G401.6 (cell line): Measurements from ENCODE around the gene FABP7.

Source experiments
- FAIRE-seq: peaks from 2 replicates; lab custom pipeline; 2012; peaks lifted over from hg19 to GRCh38; lab: Jason Lieb, UNC

FABP7 gene

DNA sequence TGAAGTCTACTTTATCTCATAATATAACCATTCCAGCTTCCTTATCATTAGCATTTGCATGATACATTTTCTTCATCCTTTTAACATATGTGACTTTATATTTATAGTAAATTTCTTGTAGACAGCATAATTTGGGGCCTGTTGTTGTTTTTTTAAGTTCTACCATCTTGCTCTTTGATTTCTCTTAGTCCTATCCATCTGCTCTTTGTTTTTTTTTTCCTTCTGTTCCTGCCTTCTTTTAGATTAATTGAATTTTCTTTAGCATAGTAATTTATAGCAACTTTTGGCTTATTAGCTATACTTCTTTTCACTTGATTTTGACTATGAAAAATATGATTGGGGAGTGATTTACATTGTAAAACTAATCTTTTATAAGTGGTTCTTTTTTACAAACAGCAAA lies 19.2 kb upstream of the FABP7 start:
- FAIRE-seq: no peak

DNA sequence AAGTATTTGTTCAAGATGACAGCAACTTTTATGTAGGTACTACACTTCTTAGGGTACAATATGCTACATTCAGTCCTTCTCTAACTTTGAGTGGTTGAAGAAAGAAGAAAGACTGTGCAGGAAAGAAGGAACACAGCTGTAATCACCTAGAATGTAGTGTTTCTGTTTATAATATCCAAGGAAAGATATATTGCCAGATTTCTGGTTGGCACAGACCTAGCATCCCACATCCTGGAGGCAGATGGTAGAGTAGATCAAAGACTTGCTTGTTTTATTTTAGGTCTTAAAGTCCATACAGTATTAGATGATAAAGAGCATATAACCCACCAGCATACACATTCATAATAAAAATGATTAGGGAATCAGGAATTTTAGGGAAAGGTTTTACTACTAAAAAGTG lies 13.3 kb upstream of the FABP7 start:
- FAIRE-seq: no peak

DNA sequence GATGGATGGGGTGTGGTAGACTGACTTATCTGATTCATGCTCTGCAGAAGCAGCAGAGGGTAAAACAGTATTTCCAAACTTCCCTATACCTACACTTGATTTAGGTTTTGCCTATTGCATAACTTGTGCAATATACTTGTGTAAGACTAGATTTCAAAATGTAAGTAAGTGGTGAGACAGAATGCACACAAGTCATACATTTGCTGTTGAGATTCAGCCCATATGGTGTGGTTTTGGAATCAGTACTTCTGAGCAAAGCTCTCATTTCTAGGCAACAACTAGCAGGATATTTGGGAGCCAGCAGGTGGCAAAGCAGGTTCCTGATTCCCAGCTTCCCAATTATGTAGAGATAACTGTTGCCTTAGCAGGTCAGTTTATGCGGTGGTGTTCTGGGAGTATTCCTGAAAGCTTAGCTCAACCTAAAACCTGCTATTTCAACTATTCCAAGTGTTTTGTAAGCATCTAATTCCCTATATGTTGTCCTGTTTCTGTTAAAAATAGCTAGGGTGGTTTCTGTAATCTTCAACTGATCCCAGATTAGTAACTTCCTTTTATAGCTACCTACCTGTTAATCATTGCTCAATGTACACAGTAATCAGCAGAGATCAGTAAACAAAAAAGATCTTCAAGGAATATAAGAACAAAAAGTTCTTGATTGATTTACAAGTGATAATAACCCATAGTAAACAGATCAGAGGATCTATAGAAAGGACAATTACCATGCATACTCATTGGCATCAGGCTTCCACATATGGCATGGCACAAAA lies 8.5 kb upstream of the FABP7 start:
- no peak for FAIRE-seq

DNA sequence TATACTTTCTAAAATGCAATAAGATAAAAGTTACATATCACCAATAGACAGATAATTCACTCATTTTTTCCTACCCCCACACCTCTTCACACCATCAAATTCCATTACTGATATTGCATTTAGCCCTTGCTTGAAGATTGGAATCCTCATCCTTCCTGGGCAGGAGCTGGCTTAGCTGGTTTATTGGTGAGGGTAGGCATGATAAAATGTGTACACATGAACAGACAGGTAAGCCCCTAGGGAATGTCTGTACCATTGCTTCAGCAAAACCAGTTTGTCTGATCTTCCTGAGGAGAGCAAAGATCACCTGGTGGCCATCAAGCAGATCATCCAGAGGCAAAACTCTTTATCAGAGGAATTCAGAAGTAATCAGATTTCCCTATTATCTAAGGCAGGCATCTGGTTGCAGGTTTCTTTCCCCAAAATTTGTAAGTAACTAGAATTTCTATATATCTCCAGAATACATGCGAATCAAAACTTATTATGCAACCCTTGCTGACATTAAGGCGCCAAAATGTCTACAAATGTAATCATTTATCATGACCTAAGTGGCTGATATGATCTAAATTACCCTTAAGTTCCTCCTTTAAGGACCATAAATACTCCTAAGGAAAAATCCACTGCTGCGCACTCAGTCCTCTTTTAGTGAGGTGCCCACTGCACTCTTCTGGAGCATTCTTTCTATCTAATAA lies 6.6 kb upstream of the FABP7 start:
- no peak for FAIRE-seq

DNA sequence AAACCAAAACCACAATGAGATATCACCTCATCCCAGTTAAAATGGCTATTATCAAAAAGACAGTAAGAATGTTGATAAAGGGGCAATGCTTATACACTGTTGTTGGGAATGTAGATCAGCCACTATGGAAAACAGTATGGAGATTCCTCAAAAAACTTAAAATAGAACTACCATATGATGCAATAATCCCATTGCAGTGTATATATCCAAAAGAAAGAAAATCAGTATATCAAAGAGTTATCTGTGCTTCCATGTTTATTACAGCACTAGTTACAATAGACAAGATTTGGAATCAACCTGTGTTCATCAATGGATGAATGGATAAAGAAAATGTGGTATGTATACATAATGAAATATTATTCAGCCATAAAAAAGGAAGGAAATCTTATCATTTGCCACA lies 3.5 kb upstream of the FABP7 start:
- FAIRE-seq: no peak

DNA sequence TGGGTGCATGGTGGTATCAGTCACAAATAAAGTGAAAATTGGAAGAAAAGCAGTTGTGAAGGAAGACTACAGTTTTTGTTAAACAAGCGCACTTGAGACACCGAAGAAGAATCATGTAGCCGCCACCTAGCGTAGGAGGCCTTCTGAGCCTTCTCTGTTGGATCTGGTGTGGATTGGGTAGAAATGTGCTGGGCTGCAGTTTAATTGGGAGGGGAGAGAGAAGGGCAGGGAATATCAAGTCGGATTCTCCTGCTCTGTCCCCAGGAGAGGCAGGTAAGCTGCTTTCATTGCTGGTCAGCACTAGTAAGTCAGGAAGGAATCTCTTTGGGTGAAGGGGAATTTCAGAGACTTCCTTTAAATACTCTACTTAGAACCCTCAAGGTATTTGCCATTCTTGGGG lies 1.2 kb upstream of the FABP7 start:
- no peak for FAIRE-seq

DNA sequence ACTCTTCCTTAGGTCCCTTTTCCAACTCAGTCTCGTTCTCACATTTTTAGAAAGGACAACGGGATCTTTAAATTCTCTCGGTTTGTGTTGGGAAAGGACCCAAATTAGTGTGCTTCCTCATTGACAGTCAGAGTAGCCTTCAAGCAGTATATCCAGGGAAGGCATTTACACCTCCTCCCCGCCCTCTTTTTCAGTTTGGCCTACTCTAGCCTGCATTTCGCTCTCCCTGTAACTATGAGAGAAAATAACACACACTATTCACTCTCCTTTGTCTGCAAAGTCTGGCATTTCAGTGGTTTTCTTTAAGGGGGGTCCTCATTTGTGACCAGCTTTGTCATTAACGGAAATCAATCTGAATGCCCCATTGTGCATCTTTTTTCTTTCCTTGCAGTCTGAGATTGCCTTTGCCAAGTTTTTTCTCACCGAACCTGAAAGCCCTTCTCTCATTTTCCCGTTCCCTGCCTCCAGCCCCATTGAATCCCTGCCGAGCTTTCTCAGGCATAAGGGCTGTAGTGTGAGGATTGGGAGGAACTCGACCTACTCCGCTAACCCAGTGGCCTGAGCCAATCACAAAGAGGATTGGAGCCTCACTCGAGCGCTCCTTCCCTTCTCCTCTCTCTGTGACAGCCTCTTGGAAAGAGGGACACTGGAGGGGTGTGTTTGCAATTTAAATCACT lies 393 bp upstream of the FABP7 start:
- FAIRE-seq: no peak

DNA sequence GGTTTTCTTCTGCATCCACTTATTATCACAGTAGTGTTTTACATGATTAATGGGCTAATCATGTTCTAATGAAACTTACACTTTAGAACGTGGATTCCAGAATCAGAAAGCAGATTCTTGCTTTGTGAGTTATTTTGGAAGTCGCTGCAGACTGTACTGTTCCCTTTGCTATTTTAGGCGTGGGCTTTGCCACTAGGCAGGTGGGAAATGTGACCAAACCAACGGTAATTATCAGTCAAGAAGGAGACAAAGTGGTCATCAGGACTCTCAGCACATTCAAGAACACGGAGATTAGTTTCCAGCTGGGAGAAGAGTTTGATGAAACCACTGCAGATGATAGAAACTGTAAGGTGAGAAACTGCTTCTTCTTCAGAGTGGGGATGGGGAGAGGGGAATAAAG lies 598 bp downstream of the FABP7 start:
- FAIRE-seq: no peak

DNA sequence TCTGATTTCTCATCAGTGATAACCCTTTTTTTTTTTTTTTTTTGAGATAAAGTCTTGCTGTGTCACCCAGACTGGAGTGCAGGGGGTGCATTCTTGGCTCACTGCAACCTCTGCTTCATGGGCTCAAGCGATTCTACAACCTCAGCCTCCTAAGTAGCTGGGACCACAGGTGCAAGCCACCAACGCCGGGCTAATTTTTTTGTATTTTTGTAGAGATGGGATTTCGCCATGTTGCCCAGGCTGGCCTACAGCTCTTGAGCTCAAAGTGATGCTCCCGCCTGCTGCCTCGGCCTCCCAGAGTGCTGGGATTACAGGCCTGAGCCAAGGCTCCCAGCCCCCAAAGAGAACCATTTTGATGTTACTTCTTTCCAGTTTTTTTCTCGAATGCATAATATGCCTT lies 2.2 kb downstream of the FABP7 start:
- FAIRE-seq: no peak

DNA sequence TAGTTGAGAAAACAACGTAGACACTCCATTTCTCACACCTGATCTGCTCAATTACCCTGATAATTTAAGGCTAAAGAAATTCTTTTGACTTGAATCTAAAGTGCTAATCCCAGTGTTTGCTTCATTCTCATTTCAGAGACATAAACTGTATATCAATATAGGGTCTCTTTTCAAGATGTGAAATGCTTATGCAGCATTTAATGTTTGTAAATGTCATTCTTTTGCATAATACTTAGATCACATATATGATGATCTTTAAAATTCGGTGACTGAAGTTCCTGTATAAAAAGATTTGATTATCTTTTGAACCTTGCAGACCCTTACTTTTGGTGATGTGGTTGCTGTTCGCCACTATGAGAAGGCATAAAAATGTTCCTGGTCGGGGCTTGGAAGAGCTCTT lies 3.9 kb downstream of the FABP7 start:
- FAIRE-seq: no peak

DNA sequence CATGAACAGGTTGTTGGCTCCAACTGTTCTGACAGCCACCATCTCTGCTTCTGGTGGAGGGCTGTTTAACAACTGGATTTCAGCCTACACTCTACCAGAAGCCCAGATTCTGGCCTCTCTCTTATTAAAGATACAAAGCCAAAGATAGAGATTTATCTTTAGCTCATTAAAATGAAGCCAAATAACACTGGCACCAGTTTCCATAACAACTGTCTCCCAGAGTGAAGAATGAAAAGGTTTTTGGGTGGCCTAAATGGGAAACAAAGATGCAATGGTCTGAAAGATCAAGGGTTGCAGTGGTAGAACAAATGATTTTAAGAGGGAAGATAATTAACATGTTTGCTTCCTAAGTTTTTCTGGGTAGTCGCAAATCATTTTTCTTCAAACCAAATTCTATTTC lies 6.4 kb downstream of the FABP7 start:
- FAIRE-seq: no peak

DNA sequence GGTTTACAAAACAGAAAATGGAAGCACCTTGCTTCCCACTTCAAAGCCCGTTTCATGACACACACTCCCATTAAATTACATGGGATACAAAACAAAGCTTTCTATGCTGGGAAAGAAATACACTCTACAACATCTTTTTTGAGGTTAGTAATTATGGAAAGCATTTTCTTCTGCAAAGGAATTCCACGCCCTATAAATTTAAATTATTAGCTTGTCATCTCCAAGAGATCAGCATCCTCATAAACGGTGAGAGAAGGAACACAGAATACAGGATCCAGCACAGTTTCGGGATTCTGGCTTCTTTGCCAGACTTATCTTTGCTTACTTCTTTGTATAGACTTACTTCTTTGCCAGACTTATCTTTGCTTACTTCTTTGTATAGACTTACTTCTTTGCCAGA lies 8.2 kb downstream of the FABP7 start:
- FAIRE-seq: no peak

DNA sequence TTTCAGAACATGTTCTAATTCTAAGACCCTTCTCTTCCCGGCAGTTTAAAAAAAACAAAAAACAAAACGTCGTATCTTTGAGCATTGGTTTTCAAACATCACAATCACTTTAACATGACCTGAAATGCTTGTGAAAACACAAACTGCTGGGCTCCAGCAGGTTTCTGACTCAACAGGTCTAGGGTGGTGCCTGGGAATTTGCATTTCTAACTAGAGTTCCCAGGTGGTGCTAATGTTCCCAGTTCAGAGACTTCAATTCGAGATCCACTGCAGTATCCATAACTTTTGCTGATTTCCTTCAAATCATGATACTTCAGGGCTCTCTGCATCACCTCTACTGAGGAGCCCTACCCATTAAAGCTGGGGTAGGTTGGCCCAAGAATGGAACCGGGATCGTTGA lies 8.7 kb downstream of the FABP7 start:
- FAIRE-seq: no peak

DNA sequence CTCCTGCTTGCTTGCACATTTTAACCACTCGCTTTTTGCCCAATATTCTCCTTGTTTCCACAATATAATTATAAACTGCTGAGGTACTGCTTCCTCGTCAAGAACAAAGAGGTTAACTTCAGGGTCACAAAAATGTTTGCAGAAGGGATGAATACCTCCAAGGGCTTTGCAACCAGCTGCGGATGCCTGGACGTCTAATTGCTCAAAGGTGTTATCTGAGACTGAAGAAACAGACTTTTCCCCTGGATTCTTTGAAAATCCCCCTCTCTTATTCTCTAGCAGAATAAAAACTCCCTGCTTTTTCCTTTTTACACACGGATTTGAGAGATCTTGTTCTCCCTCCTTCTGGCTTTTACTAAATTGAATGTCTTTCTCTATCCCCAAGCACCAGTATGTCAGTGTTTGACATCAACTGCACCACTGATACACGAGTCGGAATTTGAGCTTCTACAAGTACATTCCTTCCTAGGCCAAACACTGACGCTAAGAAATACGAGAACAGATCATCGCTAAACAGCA lies 9.2 kb downstream of the FABP7 start:
- FAIRE-seq: no peak

DNA sequence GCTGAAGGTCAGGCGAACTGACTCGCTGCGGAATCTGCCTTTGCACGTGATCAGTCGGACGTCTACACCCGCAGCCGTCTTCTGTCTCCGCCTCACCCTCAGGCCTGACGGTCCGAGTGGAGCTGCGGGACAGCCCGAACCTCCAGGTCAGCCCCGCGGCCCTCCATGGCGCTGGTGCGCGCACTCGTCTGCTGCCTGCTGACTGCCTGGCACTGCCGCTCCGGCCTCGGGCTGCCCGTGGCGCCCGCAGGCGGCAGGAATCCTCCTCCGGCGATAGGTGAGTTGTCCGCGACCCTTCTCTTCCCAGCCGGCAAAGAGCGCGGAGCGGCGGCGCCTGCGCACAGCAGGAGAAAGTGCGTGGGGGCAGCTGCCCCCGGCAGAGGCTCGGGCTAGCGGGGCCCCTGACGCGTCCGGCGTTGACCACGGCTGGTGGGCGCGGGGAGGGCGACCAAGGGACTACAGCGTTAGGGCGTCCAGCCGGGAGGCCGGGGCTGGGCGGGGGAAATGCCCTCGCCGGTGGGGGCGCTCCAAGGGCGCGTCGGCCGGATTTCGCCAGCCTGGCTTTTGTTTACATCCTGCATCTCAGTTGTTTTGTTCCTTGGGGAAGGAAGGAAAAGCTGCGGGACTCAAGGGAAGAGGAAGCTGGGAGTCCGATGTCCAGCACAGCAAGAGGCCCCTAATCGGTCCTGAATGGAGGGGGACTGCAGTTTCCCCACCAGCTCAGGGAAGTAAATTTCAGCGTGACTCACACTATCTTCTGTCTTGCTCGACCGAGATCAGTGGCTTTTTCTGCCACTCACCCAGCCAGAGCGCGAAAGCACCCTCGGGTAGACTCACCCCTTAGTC lies 9.9 kb downstream of the FABP7 start, which contains the start of gene SMPDL3A:
TSS of gene SMPDL3A (plus strand) at position 77 of the 846 bp plus-strand sequence. CDS start at position 166, 89 bp downstream.
- FAIRE-seq: no peak

DNA sequence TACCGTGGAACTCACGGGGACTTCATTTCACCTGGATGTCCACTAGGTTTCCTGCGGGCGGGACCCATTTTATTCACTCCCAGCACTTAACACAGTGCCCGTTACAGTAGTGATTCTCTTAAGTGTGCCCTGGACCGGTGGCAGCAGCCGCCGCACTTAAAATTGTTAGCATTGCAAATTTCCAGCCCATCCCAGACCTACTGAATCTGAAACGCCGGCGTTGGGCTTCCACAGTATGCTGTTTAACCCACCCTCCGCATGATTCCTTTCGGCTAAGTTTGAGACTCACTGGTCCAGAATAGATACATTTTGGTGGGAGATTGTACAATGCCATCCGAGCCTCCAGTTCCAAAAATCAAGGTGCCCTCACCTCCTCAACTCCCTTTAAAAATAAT lies 10.5 kb downstream of the FABP7 start:
- no peak for FAIRE-seq

DNA sequence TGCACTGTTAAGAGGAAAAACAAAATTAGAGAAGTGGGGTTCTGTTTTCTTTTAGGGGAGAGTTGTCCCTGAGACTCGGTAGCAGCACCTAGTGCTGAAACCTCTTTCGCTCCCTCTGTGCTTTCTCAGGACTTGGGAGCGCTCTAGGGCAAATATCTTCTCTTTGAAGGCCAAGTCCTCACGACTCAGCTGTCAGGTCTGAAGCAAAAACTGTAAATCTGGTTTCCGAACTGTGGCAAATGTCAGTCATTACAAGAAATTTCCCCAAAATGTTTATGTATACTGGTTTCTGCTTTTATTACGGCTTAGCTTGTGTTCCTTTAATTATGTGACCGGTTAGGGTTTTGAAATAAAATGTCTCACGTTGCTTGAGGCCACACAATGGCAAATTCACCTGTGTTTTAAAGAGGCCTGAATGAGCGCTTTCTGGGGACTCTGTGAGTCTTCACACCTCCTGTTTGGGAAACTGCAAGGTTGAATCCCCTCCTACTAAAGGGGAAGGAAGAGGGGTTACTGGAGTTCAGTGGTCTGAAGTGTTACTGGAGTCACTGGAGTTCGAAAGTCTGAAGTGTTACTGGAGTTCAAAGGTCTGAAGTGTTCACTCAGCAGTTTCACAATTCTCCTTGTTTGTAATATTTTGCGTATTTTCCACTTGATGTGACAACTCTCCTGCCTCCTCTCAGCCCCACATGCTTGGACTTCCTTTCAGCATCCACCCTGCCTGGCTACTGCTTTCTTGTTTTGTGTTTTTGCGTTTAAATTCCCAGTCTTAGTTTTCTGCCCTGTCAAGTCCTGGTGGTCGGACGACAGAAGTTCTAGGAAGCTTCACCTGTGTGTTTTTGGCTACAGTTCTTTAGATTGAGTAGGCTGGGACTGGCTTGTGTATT lies 11.2 kb downstream of the FABP7 start:
- FAIRE-seq: no peak

DNA sequence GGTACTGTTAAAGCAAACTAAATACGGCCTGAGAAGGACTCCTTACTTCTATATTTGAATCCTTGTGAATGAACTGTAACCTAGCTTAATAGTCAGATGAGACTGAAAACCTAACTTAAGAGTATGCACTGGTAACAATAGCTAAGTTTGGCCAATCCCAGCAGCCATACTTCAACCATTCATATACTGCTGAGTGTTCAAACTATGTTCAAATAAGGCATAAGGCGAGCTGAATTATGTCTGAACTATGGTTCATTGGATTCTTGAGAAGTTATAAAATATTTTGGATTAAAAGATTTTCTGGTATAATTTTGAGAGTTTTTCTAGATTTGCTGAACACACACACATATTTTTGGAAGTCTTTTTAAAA lies 11.8 kb downstream of the FABP7 start:
- FAIRE-seq: no peak

DNA sequence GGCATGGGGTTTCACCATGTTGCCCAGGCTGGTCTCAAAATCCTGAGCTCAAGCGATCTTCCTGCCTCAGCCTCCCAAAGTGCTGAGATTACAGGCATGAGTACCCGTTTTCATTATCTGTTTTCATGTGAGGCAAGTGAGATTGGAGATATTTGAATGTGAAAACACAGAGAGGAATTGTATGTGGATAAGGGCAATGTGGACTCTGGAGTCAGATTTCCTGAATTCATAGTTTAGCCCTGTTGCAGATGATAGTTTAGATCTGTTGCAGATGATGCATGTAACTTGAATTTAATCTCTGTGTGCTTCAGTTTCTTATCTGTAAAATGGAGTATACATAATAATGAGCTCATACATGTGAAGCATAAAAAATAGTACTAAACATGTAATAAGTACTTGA lies 13.2 kb downstream of the FABP7 start:
- no peak for FAIRE-seq

DNA sequence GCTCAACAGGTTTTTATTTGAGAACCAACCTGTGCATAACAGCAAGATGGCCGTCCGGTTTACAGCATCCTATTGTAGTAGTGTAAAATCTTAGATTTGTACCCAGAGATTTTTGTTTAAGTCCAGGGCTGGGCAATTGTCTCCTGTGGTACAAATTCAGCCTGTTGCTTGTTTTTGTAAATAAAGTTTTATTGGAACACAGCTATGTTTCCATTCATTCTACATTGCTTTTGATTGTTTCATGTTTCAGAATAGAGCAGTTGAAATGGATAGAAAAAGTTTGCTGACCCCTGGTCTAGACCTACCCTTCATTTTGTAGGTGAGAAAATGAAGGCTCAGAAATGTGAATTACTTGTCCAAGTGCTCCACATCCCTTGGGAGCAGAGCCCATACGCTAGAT lies 18.0 kb downstream of the FABP7 start:
- FAIRE-seq: no peak

DNA sequence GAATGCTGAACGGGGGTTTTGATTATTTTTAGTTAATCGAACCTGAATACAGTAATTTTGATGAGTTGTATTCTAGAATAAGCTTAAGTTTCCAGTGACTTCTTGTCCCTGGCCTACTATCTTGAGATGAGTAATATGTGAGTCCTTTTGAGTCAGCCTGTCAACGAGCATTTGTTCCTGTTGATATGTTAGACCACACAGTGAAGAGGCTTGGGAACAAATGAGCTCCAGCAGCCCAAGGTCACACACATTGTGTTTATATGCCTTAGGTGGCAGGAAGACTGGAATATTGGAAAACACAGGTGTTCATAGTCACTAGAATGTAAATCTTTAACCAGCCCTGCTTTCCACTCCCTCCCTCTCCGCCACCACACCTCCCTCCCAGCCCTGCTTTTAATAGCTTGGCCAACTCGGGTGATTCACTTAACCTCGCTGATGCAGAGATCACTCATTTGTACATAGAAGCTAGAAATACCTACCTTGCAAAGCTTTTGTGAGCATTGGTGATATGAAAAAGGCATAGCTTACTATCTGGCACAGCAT lies 18.7 kb downstream of the FABP7 start:
- FAIRE-seq: no peak
